Fibroblast of villous mesenchyme (primary cell): ENCODE measurements around the gene PROCA1. TPM values are rescaled to one million over a fixed set of nuclear protein-coding genes. Genes with fewer than 3 reads are reported as not detected.

ENCODE experiments used
- DNase-seq: peaks from one replicate; pipeline ENCODE4 v3.0.0-alpha.2; 2010; ENCODE audit warnings: low read depth
- H3K4me3 ChIP-seq: 2 replicates; pipeline ENCODE4 v1.5.1; 2011; ENCODE audit warnings: low read depth, mild to moderate bottlenecking, low read length
- total RNA-seq: library from RNA; depleted of rRNA; stranded (reverse); fragments of >200 nt; gene quantifications from 2 replicates; pipeline ENCODE4 v1.2.3, GENCODE V29; 2012
- TF ChIP-seq, protein P1 (sequence below): IDR thresholded peaks from 2 replicates; pipeline ENCODE4 v1.5.1; 2012; ENCODE audit warnings: low read depth, mild to moderate bottlenecking, low read length; ENCODE audit not compliant: insufficient read depth

PROCA1 gene
- total RNA-seq, 1 donor: under 0.01 TPM

DNA sequence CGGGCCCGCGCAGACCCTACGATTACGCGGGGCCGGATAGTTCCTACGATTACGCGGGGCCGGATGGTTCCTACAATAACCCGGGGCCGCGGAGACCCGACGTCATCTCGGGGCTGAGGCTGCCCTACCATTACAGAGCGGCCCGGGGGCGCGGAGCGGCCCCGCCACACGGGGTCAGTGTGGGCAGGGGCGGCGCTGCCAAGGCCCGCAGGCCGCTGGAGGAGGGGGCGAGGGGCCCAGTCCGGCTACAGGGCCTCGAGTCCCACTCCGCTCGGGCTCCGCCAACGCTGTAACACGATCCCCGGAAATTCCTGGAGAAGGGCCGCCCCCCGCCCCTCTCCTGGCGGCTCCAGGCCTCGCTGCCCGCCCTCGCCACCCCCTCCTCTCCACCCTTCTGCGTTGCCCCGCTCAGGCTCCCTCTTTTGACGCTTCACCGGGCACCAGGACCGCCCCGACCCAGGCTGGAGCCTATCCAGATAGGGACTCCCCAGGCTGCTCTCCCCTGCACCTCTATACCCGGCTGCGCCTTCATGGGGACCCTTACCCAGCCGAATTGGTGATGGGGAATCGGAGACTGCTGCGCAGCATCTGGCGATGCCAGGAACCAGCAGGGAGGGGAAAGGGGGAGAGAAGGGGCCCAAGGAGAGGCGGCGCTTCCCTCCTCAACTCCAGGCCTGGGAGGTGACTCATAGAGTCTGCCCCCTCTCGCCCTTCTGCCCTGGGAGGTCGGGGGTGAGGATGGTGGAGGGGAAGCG is 6.1 kb upstream of the PROCA1 start, which contains the start of gene RAB34:
RAB34 (minus strand) TSS at position 291 of the 755 bp plus-strand sequence. CDS start 602 bp downstream, outside the sequence.
- peak within 1 kb of the TSS; percentile 97 for H3K4me3 ChIP-seq
- peak; percentile 94 for DNase-seq
- TF ChIP-seq, protein P1, sequence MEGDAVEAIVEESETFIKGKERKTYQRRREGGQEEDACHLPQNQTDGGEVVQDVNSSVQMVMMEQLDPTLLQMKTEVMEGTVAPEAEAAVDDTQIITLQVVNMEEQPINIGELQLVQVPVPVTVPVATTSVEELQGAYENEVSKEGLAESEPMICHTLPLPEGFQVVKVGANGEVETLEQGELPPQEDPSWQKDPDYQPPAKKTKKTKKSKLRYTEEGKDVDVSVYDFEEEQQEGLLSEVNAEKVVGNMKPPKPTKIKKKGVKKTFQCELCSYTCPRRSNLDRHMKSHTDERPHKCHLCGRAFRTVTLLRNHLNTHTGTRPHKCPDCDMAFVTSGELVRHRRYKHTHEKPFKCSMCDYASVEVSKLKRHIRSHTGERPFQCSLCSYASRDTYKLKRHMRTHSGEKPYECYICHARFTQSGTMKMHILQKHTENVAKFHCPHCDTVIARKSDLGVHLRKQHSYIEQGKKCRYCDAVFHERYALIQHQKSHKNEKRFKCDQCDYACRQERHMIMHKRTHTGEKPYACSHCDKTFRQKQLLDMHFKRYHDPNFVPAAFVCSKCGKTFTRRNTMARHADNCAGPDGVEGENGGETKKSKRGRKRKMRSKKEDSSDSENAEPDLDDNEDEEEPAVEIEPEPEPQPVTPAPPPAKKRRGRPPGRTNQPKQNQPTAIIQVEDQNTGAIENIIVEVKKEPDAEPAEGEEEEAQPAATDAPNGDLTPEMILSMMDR: peak; percentile 33

DNA sequence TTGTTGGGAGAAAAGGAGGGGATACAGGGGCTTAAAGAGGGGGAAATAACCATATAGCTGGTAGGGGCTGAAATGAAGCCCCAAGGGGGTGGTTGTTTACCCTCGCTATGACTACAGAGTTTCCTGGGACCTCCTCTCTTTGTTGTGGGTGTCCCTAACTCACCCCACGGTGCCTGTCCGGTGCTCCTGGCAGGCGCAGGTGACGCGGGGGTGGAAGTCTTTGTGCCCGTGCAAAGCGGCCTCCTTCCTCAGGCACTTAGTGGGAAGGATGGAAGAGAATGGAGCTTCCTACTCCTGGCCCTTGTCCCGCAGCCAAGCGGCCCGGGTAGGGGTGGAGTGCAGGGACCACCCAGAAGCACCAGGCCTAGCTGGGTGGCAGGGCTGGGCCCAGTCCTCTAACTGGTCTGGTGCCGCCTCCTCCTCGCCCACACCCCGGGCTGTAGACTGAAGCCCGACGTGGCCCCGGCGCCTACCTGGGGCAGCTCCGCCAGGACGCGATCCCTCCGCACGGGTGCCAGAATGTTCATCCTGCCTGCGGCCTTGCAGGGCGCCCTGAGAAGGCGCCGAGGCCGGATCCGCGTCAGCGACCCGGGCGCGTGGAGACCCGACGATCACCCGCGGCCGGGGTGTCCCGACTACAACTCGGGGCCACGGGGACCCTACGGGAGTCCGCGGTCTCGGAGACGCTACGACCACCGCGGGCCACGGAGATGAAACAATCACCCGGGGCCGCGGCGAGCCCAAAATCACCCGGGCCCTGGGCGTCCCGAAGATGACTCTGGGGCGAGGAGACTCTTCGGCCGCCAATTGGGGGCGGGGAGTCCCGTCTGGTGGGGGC is 5.3 kb upstream of the PROCA1 start:
- H3K4me3 ChIP-seq: peak overlapping the region; percentile 97
- TF ChIP-seq, protein P1: no peak
- peak; percentile 48 for DNase-seq

DNA sequence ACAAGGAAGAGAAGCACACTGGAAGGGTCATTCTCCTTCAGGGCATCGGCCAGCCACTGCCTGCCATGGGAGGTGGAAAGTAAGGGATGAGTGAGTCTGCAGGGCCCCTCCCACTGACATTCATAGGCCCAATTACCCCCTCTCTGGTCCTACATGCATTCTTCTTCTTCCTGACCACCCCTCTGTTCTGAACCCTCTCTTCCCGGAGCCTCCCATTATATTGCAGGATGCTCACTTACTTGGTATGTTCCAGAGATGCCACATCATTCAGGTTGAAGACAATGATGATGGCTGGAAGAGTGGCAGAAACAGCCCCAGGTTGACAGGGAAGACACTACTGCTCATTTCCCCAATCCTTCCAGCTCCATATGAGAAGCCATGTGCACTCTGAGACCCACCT is 3.5 kb upstream of the PROCA1 start:
- no peak overlapping the region for H3K4me3 ChIP-seq
- no peak for DNase-seq
- TF ChIP-seq, protein P1: no peak

DNA sequence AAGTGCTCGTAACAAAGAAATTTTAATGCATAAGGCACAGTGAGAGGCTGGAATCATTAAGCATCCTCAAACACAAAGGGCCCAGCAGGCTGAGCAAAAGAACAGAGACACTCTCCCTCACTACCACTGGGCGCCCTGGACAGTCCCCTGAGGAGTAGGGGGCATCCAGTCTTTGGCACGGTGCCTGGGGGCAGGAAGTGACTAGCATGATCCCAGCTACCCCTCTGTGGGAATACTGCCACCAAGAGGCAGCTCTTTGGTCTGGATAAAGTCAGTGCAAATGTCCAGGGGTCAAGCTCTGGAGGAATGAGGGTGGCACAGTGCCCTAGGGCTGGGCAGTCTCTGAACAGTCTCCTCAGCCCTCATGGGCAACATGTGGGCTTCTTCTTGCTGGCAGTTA is 2.6 kb upstream of the PROCA1 start:
- TF ChIP-seq, protein P1: no peak
- DNase-seq: no peak
- H3K4me3 ChIP-seq: no peak overlapping the region

DNA sequence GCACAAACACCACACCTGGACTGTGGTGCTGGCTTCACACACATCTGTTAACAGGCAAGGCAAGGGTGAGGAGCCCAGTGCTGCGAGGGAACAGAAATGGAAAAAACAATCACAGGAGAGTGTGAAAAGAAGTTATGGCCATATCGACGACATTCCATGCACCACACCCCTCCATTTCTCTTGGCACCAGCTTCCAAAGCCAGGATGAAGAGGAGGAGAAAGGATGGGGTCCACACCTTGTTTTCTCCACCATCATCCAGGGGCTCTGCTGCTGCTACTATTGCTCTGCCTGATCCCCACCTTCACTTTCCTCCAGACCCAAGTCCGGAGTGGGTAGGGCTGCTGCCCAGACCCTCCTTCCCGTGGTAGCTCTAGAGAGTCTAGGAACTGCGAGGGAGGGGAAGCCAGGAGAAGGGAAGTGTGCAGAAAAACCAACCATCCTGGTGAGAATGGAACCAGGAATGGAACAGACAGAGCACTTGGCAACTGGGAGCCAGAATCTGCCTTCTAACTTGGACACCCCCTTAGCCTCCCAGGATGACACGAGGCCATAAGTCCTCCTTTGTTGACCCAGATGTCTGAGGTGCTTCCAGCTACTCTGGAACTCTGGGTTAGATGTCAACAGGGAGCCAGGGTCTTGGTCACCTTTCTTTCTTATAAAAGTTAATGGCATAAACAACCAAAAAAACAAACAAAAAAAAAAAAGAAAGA is 1.2 kb upstream of the PROCA1 start:
- no peak for DNase-seq
- H3K4me3 ChIP-seq: no peak overlapping the region
- TF ChIP-seq, protein P1: no peak

DNA sequence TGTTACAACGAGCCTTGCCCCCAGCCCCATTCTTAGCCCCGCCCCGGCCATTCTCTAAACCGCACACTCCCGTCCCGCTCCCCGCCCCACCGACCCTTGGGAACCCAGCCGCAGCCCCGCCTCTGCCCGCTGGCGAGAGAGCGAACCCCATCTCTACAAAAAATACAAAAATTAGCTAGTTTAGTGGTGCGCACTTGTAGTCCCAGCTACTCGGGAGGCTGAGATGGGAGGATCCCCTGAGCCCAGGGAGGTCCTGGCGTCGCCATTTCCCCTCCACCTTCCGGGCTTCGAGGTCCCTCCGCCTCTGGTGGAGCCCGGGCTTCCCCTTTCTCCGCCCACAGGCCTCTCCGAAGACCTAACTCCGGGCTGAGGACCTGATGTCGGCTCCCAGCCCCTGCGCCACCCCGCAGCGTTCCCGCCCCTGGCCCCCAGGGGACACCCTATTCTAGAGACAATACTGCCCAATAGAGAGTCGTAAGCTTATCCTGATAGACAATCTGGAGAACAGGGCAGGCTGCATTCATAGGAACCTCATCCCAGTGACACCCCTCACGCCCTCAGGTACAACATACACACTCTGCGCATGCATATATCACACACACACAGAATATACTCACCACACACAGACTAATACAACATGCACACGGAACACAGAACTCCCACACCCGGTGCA is 480 bp upstream of the PROCA1 start:
- no peak for DNase-seq
- H3K4me3 ChIP-seq: peak overlapping the region; percentile 51
- TF ChIP-seq, protein P1: no peak
